Pancreas (tissue), 10 donors: ENCODE measurements around the gene PLXNA3. TPM values are rescaled to one million over a fixed set of nuclear protein-coding genes. Genes with fewer than 3 reads are reported as not detected.

Experiments used
- ATAC-seq, 4 donors: fragments of 200-7000 bp; cut with Tn5 transposase; one replicate each; pipeline versions ENCODE4 v1.8.0 to v1.9.1; 2020; ENCODE audit warnings: mild to moderate bottlenecking in 4 of 4, moderate library complexity in 4 of 4
- DNase-seq, 6 donors: peaks; one replicate each; pipeline ENCODE4 v3.0.0-alpha.2; 2020
- FAIRE-seq: peaks from 2 replicates; lab custom pipeline; 2012; peaks lifted over from hg19 to GRCh38; lab: Jason Lieb, UNC
- H3K27ac ChIP-seq, 4 donors: fragments of 200-600 bp; sonication (generic); 1 replicate in 3 of 4; 2 replicates in 1 of 4; pipeline versions ENCODE4 v1.5.0 to v1.8.0; 2020
- H3K27me3 ChIP-seq, 4 donors: fragments of 200-600 bp; one replicate each; pipeline ENCODE4 v1.8.0; 2021
- H3K36me3 ChIP-seq, 3 donors: fragments of 200-600 bp; sonication (generic) in 1 of 3; one replicate each; pipeline versions ENCODE4 v1.5.0 to v1.8.0; 2020 to 2021
- H3K4me1 ChIP-seq, 3 donors: fragments of 200-600 bp; one replicate each; pipeline ENCODE4 v1.8.0; 2021
- H3K4me3 ChIP-seq, 4 donors: fragments of 200-600 bp; sonication (generic) in 2 of 4; one replicate each; pipeline versions ENCODE4 v1.5.0 to v1.8.0; 2020 to 2021
- H3K9me3 ChIP-seq, 4 donors: fragments of 200-600 bp; one replicate each; pipeline ENCODE4 v1.8.0; 2021
- CTCF ChIP-seq, 4 donors: fragments of 200-600 bp; sonication (generic) in 3 of 4; IDR thresholded peaks; one replicate each; pipeline versions ENCODE4 v1.5.0 to v1.8.0; 2021; ENCODE audit warnings: antibody characterized with exemption in 4 of 4
- WGBS, 2 donors: extraction: QIAGEN DNeasy Blood & Tissue Kit; methylation state at CpG; one replicate each; pipeline ENCODE4 v1.1.7; 2013; 5-methylcytosine and 5-hydroxymethylcytosine counted together
- intact Hi-C, 3 donors: fragments of 100-400 bp; cut with DNase I; formaldehyde crosslinking; loops; one replicate each; pipeline versions ENCODE4 v1.11.1 to v1.14.2; 2022
- polyA plus RNA-seq, 2 donors: library from polyadenylated mRNA; stranded (reverse); fragments of 200-250 nt; gene quantifications; one replicate each; pipeline ENCODE4 v1.2.3, GENCODE V29; 2013
- total RNA-seq, 6 donors: library from RNA; stranded (reverse); fragmentation: NEBNext Ultra II Directional in 4 of 6; extraction: Animal tissue kit (Norgen Biotek cat#: 25700) in 4 of 6; gene quantifications; one replicate each; pipeline versions ENCODE4 v1.2.1 to v1.2.4, GENCODE V29; 2021 to 2023
- donor health status: healthy with polysubstance abuse.
- donor health status: DM: no; HTN: no; CAD: no; lungs with moderate emphysema.
- donor health status: DM: no; HTN: no; CAD: no.
- donor health status: control.
- donor health status: control.
- donor health status: Bipolar disorder and iron deficiency.
- donor health status: DM: yes; HTN: yes; CAD: no.
- donor health status: DM: no; HTN: no; CAD: no.
- donor health status: DM: no; HTN: no; CAD: no.
- donor health status: DM: yes; HTN: yes; CAD: no.

Gene PLXNA3
- total and polyA plus RNA-seq, 8 donors = 10.5 to 40.7 (median 16.3) TPM

GRCh38 chrX:154486396-154487207 lies 28.5 kb downstream of the PLXNA3 start, which contains the start of gene UBL4A:
UBL4A (minus strand) TSS chrX:154486615; CDS start chrX:154486584, 31 bp downstream.
- Histone ChIP-seq H3K36me3 (no peaks in the 10 kb centered on the region), H3K9me3 (no peaks in the 10 kb centered on the region), H3K4me3 (peak within 1 kb of the TSS; percentile 35 to 61 (median 46)), H3K27me3 (no peaks in the 10 kb centered on the region), H3K27ac (peak within 1 kb of the TSS; percentile 61 to 75 (median 70)), H3K4me1 (peaks cover 0 to 5% (median 0%) of the 10 kb centered on the region in 3 donors)
- TF ChIP-seq CTCF (IDR thresholded peaks at IDR 0.05) = no peak
- ATAC-seq (peak; percentile 27 to 58 (median 46)), DNase-seq (peak; percentile 72 to 91 (median 80)), FAIRE-seq (no peak)
- intact Hi-C loops = no loop called here
- WGBS, 2 donors = 1 to 36% methylated on average over 51 to 90 of the region's 95 CpGs

- no peaks in the 10 kb centered on the region for H3K36me3 ChIP-seq
- peak in 1 of 6 donors; percentile 77 for DNase-seq
- no peak for TF ChIP-seq CTCF (IDR thresholded peaks at IDR 0.05)
- no peak for ATAC-seq
- H3K4me1 ChIP-seq = peaks cover 0 to 5% (median 0%) of the 10 kb centered on the region in 3 donors
- intact Hi-C loops = no loop called here
- FAIRE-seq = no peak
- H3K27ac ChIP-seq = peak overlapping the region in 1 of 4 donors; percentile 73
- no peak overlapping the region for H3K4me3 ChIP-seq
- H3K9me3 ChIP-seq = no peaks in the 10 kb centered on the region
- H3K27me3 ChIP-seq = no peaks in the 10 kb centered on the region
- 89 to 90% methylated on average over 28 of the region's 28 CpGs for WGBS, 2 donors
Observed at GRCh38 chrX:154487518-154488290, 29.6 kb downstream of the PLXNA3 start.

- no peak overlapping the region for H3K4me3 ChIP-seq
- no peak for FAIRE-seq
- intact Hi-C loops = no loop called here
- H3K4me1 ChIP-seq = peaks cover 0 to 5% (median 0%) of the 10 kb centered on the region in 3 donors
- H3K27me3 ChIP-seq = no peaks in the 10 kb centered on the region
- H3K9me3 ChIP-seq = no peaks in the 10 kb centered on the region
- DNase-seq = peak in 2 of 6 donors; percentile 55 to 80
- no peak overlapping the region for H3K27ac ChIP-seq
- no peak for ATAC-seq
- no peak for TF ChIP-seq CTCF (IDR thresholded peaks at IDR 0.05)
- WGBS, 2 donors = 78 to 80% methylated on average over 20 of the region's 20 CpGs
- no peaks in the 10 kb centered on the region for H3K36me3 ChIP-seq
Observed at GRCh38 chrX:154488336-154489075, 30.4 kb downstream of the PLXNA3 start.

GRCh38 chrX:154489182-154489581 lies 31.1 kb downstream of the PLXNA3 start:
- peak overlapping the region in 2 of 4 donors; percentile 56 to 59 for H3K4me3 ChIP-seq
- intact Hi-C loops = no loop called here
- 76 to 78% methylated on average over 4 of the region's 4 CpGs for WGBS, 2 donors

More at GRCh38 chrX:154489182-154489581, 31.1 kb downstream of the PLXNA3 start:
- no peaks in the 10 kb centered on the region for H3K36me3 ChIP-seq
- H3K9me3 ChIP-seq = no peaks in the 10 kb centered on the region
- FAIRE-seq = no peak
- no peak overlapping the region for H3K27ac ChIP-seq
- peaks cover 0 to 5% (median 0%) of the 10 kb centered on the region in 3 donors for H3K4me1 ChIP-seq
- no peak for ATAC-seq
- TF ChIP-seq CTCF (IDR thresholded peaks at IDR 0.05) = no peak
- no peak for DNase-seq
- no peaks in the 10 kb centered on the region for H3K27me3 ChIP-seq
